ENCODE measurements around the gene OTUD1.

GRCh38 chr10:23414658-23415057, 24.2 kb upstream of the OTUD1 start:
- TF ChIP-seq CTCF (IDR thresholded peaks at IDR 0.05; ENCODE audit: poor library complexity, severe bottlenecking) = no peak
- TF ChIP-seq TAF1 (IDR thresholded peaks at IDR 0.05; ENCODE audit: low read depth) = no peak
- no peak for TF ChIP-seq POLR2AphosphoS5 (IDR thresholded peaks at IDR 0.05)
- TF ChIP-seq EP300 (conservative IDR thresholded peaks at IDR 0.05; ENCODE audit: poor library complexity, severe bottlenecking) = no peak
- no peak for TF ChIP-seq REST (IDR thresholded peaks at IDR 0.05; ENCODE audit: borderline replicate concordance)

Measured in neural cell (in vitro differentiated cells).